PFSK-1 (cell line): Measurements from ENCODE around the gene ARHGAP30.

Source experiments
- FOXP2 ChIP-seq: optimal IDR thresholded peaks from 2 replicates; pipeline ENCODE3; 2011; ENCODE audit warnings: borderline replicate concordance, control low read depth, inconsistent platforms; ENCODE audit not compliant: insufficient read depth; ENCODE audit errors: extremely low read length, extremely low read depth
- POLR2AphosphoS5 ChIP-seq: IDR thresholded peaks from 2 replicates; pipeline ENCODE4 v1.6.1; 2012; ENCODE audit warnings: low read depth, mild to moderate bottlenecking, control low read depth, low read length, moderate library complexity
- TAF1 ChIP-seq: IDR thresholded peaks from 2 replicates; pipeline ENCODE4 v1.6.1; 2012; ENCODE audit warnings: low read length, control low read depth, borderline replicate concordance; ENCODE audit not compliant: insufficient read depth
- TF ChIP-seq, protein P1 (sequence below), 2 experiments: IDR thresholded peaks; 2 replicates each; pipeline versions ENCODE4 v1.6.1 to v1.8.0; 2011 to 2012; ENCODE audit warnings: low read depth in 2 of 2, low read length in 2 of 2, control low read depth in 1 of 2, inconsistent platforms in 1 of 2, mild to moderate bottlenecking in 1 of 2, moderate library complexity in 1 of 2; ENCODE audit not compliant: insufficient read depth in 1 of 2

DNA sequence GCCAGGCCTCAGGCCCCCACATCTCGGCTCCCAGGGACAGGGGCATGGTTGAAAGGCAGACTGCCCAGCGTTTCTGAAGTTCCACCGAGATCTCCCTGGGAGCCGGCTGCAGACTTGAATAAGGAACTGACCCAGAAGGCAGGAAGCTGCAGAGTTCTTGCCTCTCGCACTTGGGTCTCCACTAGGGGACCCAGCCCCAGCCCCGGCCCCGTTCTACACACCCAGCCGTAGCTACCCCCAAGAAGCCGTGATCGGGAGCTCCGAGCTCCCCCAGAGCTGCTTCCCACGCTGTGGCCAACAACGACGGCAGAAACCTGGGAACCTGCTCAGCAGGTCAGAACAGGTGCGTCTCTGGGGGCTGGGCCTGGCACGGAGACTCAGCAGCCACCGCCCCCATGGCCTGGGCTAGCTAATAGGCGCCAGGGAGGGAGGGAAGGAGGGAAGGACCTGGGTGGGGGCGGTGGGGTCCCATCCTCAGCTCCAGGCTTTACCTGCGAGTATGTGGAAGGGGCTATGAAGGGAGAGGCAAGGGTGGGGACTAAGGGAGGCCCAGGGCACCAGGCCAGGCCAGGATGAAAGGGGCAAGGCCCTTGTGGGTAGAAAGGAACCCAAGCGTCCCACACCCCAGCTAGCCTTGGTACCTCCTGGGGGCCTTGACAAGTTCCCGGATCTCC is 19.7 kb upstream of the ARHGAP30 start, which contains the start of gene NECTIN4:
- TF ChIP-seq, protein P1, sequence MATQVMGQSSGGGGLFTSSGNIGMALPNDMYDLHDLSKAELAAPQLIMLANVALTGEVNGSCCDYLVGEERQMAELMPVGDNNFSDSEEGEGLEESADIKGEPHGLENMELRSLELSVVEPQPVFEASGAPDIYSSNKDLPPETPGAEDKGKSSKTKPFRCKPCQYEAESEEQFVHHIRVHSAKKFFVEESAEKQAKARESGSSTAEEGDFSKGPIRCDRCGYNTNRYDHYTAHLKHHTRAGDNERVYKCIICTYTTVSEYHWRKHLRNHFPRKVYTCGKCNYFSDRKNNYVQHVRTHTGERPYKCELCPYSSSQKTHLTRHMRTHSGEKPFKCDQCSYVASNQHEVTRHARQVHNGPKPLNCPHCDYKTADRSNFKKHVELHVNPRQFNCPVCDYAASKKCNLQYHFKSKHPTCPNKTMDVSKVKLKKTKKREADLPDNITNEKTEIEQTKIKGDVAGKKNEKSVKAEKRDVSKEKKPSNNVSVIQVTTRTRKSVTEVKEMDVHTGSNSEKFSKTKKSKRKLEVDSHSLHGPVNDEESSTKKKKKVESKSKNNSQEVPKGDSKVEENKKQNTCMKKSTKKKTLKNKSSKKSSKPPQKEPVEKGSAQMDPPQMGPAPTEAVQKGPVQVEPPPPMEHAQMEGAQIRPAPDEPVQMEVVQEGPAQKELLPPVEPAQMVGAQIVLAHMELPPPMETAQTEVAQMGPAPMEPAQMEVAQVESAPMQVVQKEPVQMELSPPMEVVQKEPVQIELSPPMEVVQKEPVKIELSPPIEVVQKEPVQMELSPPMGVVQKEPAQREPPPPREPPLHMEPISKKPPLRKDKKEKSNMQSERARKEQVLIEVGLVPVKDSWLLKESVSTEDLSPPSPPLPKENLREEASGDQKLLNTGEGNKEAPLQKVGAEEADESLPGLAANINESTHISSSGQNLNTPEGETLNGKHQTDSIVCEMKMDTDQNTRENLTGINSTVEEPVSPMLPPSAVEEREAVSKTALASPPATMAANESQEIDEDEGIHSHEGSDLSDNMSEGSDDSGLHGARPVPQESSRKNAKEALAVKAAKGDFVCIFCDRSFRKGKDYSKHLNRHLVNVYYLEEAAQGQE (IDR thresholded peaks at IDR 0.05; ENCODE audit: insufficient read depth in 1 of 2, low read depth in 2 of 2, low read length in 2 of 2) = no peak
- no peak for TF ChIP-seq POLR2AphosphoS5
- no peak for TF ChIP-seq TAF1
- TF ChIP-seq FOXP2 = no peak
